ELR (cell line): ENCODE measurements around the gene PDCD1LG2.
A peak's percentile ranks its signal among the peaks of the same experiment; 100 is the strongest.
"Not testable (repeated sequence)": the region's sequence is repeated elsewhere in the genome, so short reads cannot be mapped to it uniquely, and the experiment has no call there.

ENCODE experiments used
- DNase-seq: peaks from one replicate; pipeline ENCODE4 v3.0.0-alpha.2; 2015; ENCODE audit warnings: low read depth

The PDCD1LG2 gene

DNA sequence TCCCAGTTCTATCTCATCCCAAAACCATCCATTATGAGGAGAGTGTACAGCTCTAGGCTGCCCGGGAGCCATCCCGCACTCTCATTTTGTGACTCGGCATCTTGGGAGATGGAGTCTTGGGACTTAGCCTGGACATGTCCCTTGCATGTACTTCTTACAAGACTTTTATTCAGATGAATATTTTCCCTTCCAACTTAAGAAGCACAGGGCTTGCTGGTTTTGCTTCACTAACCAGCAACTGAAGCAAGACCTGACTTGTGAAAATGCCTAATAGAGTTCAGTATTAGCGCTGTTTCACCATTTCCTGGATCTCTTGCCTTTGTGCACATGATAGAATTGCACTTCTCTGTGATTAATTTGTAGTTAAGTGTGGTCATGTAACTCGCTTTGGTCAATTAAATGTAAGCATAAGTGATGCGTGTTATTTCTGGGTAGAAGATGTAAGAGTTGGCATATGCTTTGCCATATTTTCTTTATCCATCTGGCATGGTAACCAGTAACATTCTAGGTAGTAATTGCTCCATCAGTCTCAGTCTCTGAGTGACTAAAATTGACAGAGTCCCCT is 55.8 kb downstream of the PDCD1LG2 start:
- no peak for DNase-seq

DNA sequence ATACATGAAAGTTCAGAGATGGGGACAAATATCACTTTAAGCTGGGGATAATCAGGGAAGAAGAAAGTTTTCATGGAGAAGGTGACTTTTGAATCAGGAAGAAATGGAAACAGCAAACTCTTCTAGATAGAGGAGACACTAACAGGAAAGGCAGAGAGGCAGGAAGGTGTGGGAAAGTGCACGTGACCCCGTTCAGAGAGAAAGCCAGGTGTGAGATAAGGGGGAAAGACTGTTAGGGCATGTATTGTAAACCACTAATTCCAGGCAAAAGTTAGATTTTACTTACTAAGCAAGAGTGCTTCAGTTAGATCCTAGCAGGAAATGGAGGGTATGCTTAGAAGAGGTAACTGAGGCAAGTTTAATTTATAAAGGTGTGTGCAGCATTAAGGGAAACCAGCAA is 58.5 kb downstream of the PDCD1LG2 start:
- DNase-seq: no peak

DNA sequence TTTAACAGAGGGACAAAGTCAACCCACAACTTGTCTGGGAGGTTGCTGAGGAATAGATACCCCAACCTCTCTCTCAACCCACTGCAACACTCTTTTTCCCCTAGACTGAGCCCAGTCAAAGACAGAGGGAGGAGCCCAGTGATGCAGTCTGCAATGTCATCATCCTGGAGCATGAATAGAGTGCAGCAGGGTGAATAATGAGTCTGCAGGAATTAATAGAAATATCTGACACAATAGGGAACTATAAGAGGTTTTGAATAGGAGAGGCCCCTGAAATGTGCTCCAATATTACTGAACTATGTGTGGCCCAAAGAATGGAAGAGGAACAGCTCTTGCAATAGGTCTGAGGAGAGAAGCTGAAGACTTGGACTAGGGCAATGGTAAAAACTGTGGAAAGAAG is 59.1 kb downstream of the PDCD1LG2 start:
- DNase-seq: peak; percentile 5

DNA sequence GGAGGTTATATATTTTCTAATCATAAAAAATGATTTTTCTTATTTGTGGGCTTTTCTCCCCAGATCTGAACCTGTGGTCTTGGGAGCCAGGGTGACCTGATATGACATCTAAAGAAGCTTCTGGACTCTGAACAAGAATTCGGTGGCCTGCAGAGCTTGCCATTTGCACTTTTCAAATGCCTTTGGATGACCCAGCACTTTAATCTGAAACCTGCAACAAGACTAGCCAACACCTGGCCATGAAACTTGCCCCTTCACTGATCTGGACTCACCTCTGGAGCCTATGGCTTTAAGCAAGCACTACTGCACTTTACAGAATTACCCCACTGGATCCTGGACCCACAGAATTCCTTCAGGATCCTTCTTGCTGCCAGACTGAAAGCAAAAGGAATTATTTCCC is 59.6 kb downstream of the PDCD1LG2 start:
- DNase-seq: no peak

DNA sequence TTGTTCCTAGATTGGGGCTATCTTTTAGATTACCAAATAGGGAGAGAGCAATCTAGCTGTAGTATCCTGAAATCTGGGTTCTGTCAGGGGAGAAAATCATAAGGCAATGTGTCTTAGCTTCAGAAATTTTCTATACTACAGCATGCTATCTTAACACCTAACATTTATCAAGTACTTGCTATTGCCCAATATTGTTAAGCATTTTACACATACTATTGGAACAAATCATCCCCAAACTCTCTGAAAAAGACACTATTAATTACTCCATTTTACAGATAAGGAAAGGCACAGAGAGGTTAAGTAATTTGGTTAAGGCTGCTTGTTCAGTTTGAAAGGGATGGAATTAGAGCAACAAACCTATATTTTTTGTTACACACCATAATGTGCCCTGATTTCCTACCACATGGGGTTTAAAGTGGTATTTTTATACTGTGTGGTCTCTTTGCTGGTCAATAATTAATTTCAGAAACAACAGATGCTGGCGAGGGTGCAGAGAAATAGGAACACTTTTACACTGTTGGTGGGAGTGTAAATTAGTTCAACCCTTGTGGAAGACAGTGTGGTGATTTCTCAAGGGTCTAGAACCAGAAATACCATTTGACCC is 61.4 kb downstream of the PDCD1LG2 start:
- DNase-seq: no peak

DNA sequence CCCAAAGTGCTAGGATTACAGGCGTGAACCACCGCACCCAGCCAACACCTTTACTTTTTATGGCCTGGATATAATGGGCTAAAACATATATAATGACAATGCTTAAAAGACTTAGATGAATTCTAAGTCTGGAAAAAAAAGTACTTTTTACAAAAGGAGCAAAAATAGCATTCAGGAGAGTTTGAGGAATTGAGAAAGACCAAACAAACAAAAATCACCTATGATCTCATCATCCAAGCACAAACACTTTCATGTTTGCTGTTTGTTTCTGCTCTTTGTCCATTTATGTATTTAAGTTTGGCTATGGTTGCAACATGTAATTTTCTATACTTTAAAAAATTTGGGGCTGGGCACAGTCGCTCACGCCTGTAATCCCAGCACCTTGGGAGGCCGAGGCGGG is 63.8 kb downstream of the PDCD1LG2 start:
- DNase-seq: no peak

DNA sequence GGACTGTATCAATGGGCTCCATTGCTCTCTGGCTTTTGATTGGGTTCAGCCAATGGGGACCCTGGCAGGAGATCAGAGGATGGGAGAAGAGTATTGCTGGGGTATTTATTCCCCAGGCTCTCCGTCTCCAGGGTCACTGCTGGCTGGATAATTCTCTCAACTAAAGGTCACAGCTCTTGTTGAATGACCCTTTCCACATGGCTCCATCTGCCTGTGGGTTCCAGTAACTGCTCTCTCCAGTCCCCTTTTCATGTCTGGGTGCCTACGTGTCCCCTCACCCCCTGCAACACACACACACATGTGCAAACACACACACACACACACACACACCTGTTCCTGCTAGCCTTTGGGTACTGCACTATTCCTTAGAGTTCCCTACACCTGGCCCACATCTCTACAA is 64.7 kb downstream of the PDCD1LG2 start:
- peak; percentile 22 for DNase-seq

DNA sequence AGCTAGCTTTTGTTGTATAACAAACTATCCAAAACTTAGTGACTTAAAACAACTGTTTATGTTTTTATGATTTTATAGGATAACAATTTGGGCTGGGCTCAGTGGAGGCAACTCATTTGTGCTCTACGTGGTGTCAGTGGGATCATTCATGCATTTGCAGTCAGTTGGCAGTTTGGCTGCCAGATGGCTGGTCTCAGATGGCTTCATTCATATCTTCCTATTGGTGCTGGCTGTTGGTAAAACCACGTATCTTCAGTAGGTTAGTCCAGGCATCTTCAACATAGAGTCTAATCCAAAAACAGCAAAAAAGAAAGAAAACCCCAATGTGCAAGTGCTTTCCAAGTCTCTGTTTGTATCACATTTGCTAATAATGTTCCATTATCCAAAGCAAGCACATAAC is 66.9 kb downstream of the PDCD1LG2 start:
- no peak for DNase-seq

DNA sequence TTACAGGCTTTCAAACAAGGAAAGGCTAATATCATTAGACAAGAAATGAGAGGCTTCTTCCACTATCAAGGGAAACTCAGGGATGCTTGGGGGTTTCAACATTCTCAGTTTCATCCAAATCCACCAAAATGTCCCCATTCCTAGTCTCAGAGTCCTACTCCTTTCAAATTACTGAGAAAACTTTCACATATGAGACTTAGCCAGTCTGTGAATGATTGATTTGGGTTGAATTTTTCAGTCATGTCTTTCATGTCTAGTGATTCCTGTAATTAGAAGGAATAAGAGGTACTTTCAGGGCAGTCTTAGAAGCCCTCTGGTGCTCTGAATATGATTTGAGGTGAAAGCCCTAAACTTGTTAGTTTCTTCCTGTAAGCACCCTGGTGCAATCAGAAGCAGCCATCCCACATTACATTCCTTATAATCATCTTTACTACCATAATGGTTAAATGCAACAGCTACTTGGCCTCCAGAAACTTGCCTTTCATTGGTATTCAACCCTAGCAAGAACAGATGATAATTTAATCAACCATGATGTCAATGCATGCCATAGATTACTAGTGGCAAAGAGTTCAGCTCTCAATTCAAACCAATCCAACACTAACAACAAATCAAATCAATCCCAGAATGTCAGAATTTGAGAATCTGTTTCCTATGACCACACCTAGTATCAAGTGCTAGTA is 67.8 kb downstream of the PDCD1LG2 start:
- DNase-seq: no peak

DNA sequence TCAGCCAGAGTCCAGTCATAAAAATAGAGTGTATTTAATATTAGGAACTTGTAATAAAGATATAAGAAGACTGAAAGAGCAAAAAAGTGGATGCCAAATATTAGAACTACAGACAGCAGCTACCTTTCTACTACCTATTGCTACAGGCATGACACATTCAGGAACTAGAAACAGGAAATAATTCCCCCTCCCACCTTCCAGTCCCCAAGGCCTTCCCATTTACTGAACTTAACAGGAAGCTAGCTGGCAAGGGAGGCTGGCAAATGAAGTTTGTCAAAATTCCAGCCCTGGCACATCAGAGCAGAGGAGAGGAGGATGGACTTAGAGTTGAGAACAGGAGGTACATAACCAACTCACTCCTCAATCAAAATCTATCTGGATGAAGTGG is 68.4 kb downstream of the PDCD1LG2 start:
- DNase-seq: peak; percentile 11

DNA sequence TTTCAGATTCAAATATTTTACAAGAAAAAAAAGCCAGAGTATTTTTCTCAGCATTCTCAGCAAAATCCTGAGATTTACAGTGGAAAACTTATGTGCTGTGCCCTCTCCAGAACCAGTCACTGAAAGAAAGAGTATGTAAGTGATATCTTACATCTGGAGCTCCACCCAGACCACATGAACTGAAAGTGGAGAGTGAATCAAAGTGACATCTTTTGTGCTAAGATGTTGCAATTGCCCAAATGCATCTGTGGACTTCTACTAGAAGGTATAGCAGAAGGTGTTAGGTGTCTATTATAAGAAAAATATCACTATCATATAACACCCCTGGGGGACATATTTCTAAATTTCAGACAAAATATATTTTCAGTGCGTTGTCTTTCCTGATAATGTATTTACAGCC is 69.5 kb downstream of the PDCD1LG2 start:
- no peak for DNase-seq

DNA sequence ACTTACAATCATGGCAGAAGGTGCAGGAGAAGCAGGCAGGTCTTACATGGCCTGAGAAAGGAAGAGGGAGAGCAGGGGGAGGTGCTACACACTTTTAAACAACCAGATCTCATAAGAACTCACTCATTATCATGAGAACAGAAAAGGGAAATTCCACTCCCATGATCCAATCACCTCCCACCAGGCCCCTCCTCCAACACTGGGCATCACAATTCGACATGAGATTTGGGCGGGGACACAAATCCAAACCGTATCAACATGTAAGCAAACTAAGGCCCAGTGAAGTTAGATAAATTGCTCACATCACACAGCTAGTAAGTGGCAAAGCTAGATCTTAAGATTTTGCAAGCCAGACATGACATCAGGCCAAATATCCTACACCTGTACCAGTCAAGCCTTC is 70.3 kb downstream of the PDCD1LG2 start:
- DNase-seq: no peak

DNA sequence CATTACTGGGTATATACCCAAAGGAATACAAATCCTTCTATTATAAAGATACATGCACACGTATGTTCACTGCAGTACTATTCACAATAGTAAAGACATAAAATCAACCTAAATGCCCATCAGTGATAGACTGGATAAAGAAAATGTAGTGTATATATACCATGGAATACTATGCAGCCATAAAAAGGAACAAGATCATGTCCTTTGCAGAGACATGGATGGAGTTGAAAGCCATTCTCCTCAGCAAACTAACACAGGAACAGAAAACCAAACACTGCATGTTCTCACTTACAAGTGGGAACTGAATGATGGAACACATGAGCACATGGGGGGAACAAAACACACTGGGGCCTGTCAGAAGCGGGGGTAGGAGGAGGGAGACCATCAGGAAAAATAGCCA is 71.4 kb downstream of the PDCD1LG2 start:
- DNase-seq: not testable (repeated sequence)

DNA sequence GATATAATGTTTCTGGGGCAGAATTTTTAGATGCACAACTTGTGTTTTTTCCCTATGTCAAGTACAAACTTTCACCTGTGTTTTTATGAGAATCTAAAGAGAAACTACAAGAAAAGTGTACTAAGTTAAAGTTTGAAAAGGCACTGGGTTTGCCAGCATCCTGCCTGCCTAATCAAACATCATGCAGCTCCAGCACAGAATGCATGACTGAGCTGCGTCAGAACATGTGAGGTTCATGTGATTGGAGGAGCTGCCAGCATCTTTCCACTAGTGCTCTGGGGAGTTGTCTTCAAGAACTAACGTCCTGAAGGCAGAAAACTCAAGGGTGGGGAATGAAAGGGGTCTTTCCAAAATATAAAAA is 72.5 kb downstream of the PDCD1LG2 start:
- DNase-seq: peak; percentile 62

DNA sequence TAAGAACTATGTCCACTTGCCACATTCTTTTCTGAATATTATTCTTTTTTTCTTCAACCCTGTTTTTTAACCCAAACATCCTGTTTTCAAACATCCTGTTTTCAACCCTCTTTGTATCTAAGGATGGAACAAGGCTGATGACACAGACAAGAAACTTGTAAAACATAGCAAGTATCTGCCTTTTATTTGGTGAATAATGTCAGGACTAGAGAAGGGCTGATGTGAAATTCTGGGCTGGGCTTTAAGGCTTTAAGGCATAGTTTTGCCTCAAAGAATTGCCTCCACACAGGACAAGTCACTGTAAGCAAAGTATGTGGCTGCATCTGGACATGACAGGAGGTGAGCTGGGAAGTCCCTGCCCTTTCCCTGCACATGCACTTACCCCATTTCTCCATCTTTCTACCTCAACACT is 76.1 kb downstream of the PDCD1LG2 start:
- DNase-seq: peak; percentile 77

DNA sequence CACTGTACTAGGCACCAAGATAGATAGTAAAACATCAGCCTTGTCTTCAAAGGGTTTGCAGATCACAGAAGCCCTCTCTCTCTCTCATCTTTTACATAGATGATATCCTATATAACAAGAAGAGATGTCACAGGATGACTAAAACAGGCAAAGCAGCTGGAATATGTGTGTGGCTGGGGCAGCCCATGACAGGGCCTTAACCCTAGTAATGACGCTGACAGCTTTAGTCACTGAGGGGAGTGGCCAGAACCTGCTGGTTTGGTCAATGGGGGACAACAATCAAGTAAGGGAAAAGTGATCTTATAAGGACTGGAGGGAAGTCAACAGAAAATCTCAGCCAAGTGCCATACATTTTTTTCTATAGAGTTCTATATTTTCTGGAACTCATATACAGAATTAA is 76.7 kb downstream of the PDCD1LG2 start:
- peak; percentile 89 for DNase-seq

DNA sequence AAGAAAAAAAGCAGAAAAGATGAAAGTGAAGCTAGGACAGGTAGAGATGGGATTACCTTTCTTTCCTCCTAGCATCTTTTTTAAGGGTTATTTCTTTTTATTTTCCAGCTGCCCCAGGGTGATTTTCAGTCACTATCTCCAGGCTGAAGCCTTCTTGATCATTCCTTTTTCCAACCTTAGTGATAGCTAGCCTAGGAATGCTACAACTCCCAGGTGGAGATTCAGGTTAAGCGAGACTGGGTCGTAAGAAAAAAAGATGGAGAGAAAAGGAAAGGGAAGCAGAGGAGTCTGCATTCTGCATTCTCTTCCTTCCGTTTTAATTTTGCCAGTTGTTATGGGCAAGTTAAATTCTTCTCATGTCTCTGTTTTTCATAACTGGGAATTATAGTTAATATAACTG is 81.9 kb downstream of the PDCD1LG2 start:
- DNase-seq: no peak

DNA sequence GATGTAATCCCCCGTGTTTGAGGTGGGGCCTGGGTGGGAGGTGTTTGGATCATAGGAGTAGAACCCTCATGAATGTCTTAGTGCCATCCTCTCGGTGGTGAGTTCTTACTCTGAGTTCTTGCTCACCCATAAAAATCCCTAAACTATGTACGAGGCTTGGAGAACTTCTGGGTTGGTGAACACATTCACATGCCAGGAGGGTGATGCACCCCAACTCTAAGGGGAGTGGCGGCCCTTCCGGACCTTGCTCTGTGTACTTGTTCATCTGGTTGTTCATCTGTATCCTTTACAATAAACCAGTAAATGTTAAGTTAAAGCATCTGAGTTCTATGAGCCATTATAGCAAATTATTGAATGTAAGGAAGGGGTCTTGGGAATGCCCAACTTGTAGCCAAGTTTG is 82.6 kb downstream of the PDCD1LG2 start:
- no peak for DNase-seq

DNA sequence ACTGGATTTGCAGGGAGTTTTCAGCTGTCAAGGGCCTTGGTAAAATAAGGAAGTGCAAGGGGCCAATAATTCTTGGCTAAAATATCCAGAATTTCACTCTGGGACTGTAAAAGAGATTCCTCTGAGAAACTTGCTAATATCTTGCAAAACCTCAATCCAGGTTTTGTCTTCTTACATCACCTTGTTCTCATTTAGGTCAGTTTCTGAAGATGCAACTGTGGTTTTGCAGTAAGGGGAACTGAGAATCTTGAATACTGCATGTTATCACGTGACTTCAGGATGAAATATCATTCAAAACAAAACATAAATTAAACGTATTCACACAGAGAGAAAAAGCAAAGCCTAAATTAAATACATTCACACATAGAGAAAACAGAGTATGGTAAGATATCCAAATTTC is 83.6 kb downstream of the PDCD1LG2 start:
- DNase-seq: no peak

DNA sequence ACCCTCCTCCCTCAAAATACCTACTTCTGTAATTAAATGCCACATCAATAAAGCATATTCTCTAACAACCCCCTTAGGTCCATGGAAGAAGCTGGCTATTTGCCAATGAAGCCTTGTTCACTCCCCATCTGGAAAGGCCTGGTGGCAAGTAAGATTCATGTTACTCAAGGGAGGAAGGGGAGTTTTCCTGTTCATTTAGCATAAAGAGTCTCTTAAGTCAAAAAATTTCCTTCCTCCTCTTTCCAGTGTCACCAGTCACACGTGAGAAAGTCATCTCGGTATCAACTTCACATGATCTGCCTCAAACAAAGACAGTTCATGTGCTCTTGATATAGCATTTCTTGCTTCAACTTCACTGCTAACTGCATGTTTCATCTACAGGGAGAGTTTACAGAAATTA is 85.8 kb downstream of the PDCD1LG2 start:
- DNase-seq: no peak

DNA sequence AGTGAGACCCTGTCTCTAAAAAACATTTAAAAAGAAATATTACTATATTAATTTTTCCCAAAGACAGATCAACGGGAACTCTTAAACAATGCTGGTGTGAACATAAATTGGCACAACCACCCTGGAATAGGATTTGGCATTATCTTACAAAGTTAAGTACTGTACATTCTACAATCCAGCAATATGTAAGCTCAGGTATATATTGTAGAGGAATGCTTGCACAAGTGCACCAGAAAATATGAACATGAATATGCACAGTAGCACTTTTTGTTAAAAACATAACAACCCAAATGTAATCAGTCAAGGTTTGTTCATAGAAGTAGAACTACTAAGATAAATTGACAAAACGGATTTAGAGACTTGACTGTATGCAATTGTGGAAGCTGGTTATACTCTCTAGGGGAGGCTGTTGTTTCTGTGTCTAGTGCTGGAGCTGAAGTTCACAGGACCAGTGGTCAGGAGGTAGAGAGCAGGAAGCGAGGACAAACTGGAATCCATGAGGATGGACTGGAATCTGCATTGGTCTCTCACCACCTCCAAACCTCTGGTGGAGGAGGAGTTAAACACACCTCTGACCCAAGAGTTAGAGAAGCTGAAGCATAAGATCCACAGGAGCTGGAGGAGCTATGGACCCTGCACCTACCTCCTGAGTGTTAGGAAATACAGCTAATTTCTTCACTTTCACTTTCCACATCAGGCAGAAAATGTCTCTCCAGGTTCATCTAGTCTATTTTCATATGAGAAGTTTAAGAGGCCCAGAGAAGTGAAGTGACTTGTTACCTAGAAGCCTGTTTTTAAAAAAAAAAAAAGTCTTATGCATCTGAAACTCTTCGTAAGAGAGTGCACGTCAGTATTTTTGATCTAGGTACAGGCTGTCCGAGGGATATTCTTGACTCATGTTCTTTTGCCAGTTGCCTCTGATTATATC is 98.2 kb downstream of the PDCD1LG2 start:
- no peak for DNase-seq

DNA sequence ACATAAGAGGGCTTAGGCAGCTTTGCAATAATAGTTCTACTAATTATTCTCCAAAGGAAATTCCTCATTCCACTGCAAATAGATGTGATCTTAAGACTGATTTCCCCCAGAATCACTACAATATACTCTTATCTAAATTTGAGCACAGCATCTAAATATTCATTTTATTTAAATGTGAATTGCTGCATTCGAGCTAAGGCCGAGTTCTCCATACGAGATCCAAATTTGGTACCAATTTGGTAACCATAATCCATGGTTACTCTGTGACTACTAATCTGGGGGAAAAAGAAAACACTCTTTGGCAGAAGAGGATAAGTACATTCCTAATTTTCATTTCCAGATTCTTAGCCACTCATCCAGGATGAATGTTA is 98.9 kb downstream of the PDCD1LG2 start:
- DNase-seq: no peak

DNA sequence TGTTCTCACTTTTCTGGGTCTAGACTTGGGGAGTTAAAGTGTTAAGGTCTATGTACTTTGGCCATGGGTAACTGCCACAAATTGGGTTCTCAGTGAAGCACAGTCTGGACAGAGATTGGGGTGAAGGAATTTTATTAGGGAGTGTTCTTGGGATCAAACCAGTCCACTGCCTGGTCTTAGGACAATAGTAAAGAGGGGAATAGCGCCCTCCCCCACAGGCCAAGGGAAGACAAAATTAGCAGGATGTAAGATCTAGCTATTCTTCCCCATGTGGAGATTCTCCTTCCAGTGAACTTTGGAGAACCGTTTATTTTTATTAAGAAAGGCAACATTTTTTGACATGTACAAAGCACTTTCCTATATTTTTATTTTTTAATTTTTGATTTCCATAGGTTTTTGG is 100.2 kb downstream of the PDCD1LG2 start:
- DNase-seq: no peak
